Left kidney (tissue), 2 donors: ENCODE results near the gene KANSL3. TPM values are rescaled to one million over a fixed set of nuclear protein-coding genes. Genes with fewer than 3 reads are reported as not detected.
"Not testable (repeated sequence)": the region's sequence is repeated elsewhere in the genome, so short reads cannot be mapped to it uniquely, and the experiment has no call there.

Experiments used
- DNase-seq: peaks from one replicate; pipeline ENCODE4 v3.0.0-alpha.2; 2013
- polyA plus RNA-seq: library from polyadenylated mRNA; unstranded; fragments of 120-200 nt; gene quantifications from one replicate; pipeline ENCODE4 v1.2.1, GENCODE V29; 2013; ENCODE audit not compliant: insufficient read length

The KANSL3 gene
- polyA plus RNA-seq, 1 donor: 70.6 TPM

DNA sequence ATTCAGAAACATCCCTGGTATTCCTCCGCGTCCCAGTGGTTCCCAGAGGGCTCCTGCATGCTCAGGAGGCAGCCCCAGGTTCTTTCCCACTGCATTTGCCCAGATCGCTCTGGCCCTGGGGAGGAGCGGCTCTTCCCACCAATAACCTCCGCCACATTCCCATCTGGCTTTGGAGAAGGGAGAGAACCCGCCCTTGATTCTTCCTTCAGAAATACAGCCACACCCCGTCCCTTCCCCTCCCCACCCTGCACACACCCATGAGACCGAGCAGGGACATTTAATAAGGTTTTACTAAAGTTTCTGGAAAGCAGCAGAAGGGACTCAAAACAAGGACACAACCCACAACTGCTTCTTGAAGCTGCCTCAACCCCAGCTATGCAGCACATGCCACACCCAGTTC, 79.6 kb downstream of the KANSL3 start:
- DNase-seq: no peak

DNA sequence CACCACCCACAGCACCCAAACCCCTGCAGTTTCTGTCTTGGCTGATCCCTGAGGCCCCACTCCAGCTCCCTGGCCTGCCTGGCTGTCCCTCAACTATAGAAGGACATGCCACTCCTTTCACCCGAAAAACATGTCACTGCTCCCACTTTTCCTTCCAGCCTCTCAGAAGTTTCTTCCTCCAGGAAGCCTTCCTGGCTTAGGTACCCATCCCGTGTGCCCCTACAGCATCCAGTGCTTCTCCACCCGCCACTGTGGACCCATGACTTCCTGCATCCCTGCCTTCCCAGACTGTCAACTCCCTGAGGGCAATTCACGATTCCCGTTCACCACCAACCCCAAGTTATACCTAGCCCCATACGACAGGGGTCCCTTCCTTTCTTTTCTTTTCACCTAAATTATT, 80.1 kb downstream of the KANSL3 start:
- DNase-seq: no peak

DNA sequence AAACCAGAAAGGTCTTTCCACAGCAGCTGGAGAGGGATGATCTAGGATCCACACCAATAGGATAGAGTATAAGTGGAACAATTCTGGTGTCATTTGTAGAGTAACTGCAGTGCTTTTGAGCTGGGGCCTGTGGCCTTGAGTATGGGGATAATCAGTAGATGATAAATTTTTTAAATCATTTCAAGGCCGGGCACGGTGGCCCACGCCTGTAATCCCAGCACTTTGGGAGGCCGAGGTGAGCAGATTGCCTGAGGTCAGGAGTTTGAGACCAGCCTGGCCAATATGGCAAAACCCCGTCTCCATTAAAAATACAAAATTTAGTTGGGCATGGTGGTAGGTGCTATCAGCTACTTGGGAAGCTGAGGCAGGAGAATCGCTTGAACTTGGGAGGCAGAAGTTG, 80.7 kb downstream of the KANSL3 start:
- DNase-seq: not testable (repeated sequence)

DNA sequence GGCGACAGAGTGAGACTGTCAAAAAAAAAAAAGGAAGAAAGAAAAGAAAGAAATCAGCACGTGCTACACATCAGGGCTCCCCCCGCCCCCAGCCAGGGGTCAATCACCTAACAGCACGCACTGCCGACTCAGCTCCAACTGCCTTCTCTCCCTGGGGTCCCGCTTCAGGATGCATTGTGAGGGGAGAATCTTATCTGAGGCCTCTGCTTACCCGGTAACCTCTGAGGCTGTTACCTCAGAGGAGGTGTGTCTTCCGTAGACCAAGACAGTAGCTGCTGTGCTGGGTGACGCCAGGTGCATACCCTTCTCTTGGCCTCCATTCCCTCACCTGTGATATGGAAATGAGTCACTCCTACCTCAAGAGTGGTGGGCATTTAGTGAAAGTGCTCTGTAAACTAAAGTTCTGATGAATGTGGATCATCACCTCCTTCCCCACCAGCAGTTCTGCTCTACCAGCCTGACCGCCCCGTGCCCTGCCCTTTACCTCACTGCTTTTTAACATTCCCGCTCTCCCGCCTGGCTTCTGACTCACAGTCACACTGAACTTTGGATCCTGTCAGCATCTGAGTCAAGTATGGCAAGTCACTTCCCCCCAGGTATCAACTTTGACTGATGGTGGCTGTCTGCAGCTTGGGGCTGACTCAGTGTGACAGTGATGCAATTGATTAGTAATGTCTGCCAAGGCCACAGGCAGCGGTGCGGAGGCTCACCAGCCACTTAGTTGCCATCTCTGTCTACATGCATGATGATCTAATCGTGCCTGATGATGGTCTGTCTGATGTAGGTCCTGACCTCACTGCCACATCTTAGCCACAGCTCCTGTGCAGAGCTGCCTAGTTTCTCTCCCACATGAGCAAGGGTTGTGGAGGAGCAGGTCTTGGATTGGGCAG, 81.4 kb downstream of the KANSL3 start:
- no peak for DNase-seq

DNA sequence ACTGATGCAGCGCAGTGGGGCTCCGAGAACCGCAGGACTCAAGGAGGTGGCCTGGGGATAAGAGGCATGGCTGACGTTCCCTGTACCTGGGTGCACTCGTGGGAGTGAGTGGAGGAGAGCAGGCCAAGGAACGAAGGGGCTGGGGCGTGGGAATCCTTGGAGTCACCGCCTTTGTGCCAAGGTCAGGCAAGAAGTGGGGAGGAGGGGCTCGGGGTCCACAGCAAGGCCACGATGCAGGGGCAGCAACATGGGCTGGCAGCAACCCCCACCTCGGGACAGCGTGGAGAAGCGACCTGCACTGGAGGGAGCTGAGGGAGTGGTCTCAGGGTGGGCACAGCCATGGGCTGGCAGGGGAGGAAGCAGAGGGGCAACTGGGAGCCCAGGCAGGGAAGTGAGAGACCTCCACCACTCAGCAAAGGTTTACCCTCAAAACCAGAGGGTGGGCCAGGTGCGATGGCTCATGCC, 82.9 kb downstream of the KANSL3 start:
- DNase-seq: no peak

DNA sequence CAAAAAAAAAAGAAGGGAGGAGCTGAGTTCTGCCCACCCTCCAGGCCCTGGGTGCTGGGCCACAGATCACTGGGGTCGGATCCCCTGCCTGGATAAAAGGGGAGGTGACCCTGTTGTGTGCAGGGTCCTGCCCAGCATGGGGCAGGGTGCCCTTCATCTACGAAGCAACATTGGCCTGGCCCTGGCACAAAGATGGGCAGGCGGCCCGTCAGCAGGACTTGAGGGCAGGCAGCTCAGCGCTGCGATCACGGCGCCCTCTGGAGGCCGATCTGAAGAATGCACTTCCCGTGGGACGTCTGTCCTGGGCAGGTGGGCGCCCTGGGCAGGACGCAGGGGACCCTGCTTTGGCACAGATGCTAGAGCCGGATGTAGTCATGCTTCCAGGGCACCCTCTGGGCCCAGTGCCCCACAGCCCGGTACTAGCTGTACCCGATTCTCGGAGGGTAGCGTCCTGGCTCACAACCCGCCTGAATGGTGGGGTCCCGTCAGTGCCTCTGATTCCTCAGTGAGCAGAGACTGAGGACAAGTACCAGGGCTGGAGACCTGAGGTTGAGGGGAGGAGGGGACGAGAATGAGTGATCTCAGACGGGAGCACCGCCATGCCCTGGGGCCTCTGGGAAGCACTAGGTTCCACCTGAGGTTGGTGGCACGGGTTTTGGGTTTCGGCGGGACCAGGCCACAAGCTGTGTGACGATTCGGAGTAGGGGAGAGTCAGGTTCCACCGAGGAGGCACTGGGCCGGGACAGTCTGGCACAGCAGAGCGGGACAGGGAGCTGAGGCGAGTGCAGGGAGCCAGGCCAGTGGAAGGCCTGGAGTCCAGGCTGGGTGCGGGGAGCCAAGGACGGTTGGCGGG, 83.6 kb downstream of the KANSL3 start:
- DNase-seq: no peak

DNA sequence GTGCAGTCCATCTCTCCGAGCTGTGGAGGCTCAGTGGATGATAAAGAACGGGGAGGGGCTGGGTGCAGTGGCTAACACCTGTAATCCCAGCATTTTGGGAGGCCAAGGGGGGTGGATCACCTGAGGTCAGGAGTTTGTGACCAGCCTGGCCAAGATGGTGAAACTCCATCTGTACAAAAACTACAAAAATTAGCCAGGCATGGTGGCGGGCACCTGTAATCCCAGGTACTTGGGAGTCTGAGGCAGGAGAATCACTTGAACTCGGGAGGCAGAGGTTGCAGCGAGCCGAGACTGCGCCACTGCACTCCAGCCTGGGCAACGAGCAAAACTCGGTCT, 84.2 kb downstream of the KANSL3 start:
- DNase-seq: not testable (repeated sequence)

DNA sequence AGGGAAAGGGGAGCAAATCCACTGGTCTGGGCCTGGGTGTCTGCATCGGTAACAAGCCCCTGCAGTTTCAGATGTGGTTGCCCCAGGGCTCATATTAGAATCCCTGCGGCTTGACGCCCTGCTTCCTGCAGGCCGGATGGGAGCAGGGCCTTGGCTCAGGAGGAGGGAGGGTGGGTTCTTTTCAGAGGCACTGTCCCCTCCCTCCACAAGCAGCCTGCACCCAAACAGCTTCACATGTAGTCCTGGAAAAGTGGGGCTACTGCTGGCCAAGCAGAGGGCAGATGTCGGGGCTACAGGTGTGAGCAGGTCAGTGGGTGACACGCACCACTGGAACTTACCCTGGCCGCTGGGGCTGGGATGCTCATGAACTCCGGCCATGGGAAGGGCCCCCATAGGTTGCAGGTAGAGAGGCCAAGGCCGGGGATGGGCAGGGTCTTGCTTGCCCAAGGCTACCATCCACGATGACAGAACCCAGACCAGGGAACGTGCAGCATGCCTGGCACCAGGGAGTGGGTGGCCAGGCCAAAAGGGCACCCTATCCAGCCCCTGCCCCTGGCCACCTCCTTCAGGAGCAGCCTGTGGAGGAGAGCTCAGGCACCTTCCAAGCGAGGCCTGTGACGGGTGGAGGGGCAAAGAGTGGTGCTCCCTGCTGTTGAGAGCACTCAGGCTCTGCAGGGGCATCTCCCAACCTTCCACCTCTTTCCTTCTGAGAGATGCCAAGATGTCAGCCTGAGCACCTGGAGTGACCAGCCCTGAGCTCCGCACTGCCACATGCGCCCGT, 84.7 kb downstream of the KANSL3 start:
- DNase-seq: no peak

DNA sequence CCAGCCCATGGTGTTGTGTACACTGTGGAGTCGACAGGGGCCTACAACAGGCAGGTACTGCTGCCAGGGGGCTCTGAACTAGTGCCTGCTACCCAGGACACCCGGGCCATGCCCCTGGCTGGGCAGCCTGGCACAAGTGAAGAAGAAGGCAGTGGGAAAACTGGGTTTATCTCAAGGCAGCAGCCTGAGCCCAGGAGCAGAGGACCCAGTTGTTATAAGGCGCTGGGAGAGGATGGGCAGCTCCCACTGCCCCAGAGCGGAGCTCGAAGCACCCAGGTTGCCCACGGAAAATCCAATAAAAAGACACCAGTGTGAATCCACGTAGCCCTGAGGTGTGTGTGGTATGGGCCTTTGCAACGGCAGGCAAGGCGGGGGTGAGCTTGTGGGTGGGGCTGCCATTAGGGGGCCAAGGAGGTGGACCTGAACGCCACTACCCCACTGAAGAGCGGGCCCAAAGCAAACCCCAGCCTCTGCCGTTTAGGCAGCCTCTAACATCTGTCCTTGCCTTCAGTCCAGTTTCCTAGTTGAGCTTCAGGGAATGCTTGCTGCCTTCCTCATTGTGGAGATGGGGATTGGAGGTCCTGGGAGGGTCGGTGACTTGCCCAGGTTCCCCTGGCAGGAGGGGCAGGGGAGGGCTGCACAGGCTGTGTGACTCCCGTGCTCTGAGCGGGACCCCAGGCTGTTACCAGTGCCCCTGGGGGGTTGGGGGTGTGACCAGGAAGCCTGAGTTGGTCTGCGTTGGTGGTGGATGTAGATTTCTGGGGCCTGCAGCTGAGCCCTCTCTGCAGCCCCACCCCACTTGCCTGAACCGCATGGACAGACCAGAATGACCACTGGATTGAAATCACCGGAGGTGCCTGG, 85.6 kb downstream of the KANSL3 start:
- no peak for DNase-seq

DNA sequence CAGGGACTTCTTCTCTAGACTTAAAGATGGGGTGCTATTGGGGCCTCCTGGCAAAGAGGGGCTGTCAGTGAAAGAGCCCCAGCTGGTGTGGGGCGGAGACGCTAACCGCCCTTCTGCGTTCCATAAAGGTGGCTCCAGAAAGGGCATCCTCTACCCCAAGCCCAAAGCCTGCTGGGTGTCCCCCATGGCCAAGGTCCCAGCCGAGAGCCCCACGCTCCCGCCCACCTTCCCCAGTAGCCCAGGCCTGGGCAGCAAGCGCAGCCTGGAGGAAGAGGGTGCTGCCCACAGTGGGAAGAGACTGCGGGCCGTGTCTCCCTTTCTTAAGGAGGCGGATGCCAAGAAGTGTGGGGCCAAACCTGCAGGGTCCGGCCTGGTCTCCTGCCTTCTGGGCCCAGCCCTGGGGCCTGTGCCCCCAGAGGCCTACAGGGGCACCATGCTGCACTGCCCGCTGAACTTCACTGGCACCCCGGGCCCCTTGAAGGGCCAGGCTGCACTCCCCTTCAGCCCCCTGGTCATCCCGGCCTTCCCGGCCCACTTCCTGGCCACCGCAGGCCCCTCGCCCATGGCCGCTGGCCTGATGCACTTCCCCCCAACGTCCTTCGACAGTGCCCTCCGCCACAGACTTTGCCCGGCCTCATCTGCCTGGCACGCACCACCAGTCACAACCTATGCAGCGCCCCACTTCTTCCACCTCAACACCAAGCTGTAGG, 86.4 kb downstream of the KANSL3 start:
- DNase-seq: no peak

DNA sequence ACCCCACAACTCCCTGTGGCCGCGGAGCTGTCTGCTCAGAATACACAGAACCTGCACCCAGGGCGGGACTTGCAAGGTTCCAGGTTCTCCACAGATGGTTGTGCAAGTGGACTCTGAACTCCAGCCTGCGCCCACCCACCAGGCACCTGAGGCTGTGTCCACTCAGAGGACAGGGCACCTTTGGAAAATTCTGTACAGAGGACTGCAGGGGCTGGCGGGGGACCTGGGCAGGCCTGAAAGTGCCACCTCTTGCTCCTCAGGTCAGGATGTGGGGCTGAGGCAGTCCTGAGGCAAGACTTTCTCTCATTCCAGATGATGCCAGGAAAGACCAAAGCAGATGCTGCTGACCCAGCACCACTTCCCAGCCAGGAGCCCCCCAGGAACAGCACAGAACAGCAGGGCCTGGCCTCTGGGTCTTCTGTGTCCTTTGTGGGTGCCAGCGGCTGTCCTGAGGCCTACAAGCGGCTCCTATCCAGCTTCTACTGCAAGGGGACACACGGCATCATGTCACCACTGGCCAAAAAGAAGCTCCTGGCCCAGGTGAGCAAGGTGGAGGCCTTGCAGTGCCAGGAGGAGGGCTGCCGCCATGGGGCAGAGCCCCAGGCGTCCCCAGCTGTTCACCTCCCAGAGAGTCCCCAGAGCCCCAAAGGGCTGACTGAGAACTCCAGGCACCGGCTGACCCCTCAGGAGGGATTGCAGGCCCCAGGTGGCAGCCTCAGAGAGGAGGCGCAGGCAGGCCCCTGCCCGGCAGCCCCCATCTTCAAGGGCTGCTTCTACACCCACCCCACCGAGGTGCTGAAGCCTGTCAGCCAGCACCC, 87.1 kb downstream of the KANSL3 start:
- no peak for DNase-seq

DNA sequence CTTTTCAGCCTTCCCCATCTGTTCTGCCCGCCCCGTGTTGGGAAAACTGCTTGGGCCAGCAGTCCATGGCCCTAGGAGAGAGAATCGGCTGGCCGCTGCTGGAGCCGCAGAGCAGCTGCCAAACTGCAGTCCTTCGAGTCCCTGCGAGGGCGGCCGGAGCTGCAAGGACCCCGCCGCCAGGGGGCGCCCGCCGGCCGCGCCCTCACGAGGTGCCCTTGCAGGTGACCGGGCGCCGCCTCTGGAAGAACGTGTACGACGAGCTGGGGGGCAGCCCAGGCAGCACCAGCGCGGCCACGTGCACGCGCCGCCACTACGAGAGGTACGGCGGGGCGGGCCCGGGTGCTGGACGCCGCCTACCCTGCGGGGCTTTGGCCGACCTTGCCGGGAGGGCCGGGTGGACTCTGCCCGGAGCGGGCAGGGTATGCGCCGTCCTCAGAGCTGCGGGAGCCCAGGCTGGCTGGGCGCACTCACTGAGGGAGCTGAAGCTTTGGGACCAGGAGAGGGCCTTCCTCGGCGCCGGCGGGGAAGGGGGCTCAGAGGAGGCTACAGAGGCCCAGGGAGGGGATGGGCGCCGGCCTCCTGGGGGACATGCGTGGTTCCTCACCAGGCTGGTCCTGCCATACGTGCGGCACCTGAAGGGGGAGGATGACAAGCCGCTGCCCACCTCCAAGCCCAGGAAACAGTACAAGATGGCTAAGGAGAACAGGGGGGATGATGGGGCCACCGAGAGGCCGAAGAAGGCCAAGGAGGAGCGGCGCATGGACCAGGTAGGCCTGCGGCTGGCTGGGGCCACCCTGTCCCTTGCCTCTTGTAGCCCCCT, 87.9 kb downstream of the KANSL3 start:
- no peak for DNase-seq

DNA sequence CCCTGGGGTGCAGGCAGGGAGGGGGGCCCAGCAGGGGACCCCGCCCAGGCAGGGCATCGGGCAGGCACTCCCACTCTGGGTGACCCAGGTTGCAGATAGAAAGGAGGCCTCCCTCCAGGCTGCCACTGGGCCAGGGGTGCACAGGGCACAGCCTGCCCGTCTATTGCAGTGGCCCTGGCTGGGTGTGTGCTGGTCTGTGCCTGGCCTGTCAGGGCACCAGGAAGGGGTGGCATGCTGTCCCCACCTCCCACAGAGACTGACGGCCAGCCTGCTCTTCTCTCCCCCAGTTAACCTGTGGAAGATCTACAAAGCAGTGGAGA, 88.7 kb downstream of the KANSL3 start:
- no peak for DNase-seq

DNA sequence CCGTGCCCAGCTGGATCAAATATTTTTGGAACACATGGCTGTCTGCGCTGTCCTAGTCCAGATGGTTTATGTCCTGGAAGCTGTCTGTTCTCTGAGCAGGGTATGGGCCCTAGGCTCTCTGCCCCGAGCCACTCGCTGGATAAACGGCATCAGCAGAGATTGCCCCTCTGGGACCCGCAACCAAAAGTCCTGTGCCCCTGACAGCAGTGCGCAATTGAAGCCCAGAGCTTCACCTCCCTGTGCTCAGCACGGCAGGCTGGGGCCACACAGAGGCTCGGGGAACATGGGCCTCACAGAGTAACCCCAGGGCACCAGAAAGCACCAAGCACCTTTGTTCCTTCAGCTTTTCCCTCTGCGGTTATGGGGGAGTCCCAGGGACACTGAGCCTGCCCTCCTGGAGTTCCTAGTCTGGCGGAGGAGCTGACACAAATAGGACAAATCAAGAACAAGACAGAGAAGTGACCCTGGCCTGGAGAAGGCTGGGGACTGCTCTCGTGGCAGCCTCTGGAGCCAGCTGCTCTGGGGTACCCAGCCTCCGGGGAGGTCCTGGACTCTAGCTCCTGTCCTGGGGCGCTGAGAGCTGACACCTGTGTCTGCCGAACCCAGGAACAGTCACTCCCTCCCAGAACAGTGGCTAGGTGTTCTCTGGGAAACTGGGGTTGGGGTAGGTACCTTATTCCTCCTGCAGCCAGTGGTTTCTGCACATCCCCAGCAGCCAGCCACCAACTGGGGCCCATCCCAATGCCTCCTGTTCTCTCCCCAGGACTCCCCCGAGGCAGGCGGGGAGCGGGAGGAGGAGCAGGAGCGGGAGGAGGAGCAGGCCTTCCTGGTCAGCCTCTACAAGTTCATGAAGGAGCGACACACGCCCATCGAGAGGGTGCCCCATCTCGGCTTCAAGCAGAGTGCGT, 89.3 kb downstream of the KANSL3 start:
- DNase-seq: no peak

DNA sequence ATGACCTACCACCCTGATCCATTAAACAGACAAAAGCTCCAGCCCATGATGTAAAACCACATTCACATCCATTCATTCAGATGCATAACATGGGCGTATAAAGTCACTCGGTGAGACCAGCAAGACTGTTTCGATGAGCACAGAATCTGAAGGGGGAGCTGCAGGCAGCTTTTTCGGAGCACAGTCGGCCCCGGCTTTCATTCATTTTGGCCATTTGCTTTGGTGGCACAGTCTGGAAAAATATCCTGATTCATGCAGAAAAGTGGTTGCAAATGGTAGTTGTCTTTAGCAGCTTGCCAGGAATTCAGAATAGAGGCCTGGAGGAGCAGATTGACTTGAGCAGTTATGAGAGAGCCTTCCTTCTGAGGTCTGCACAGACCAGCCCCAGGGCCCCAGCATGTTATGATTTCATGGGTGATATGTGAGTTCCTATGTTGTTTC, 90.4 kb downstream of the KANSL3 start:
- no peak for DNase-seq

DNA sequence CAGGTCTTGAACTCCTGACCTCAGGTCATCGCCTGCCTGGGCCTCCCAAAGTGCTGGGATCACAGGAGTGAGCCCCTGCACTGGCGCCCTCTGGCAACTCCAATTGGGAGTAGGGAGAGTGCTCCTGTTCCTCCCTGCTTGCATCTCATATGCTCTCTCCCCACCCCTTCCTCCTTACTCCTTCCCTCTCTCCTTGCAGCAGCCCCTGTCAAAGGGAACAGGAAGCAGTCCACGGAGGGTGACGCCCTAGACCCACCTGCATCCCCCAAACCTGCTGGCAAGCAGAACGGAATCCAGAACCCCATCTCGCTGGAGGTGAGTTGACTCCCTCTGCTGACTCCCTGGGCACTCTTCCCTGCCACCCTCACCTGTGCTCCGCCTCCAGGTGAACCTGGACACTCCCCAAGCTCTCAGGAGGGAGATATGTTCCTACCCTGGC, 90.9 kb downstream of the KANSL3 start:
- no peak for DNase-seq

DNA sequence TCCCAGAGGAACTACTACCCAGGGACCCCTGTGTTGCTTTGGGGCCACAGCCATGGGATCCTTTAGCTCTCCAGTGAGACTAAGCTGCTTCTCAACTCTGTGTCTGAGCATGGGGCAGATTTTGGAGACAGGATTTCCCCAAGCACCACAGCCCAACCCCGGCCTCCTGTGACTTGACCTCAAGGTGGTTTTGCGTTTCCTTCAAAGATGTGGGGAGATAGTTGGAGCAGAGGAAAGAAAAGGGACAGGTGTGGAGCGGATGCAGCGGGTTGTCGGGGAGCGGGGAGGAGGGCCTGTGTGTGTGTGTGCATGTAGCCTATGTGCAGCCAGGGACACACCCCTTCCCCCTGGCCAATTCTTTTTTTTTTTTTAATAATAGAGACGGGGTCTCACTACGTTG, 91.3 kb downstream of the KANSL3 start:
- DNase-seq: no peak

DNA sequence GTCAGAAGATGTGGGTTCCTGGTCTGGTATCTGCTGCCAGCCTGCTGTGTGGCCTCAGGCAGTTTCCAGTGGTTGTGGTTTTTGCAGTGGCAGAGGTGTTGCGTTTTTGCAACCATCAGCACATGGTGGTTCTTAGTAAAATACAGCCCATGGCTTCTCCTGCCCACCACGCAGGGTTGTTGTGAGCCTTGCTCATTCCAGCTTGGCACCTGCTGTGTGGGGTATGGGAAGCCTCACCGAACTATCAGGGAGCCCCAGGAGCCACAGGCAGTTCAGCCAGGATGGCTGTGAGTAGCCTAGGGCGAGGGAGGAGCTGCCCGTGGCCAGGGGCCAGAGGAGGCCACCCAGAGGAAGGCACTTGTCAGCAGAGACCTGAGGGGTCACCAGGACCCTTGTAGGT, 91.8 kb downstream of the KANSL3 start:
- DNase-seq: no peak
